Stimulated activated CD4-positive, alpha-beta T cell treated with anti-CD3 and anti-CD28 coated beads, TNF-alpha, amount 100 ng/mL, for 48 hours (primary cell): ENCODE data around the gene MIPEP.

Experiments used
- DNase-seq, 3 donors: peaks; one replicate each; pipeline ENCODE4 v3.0.0-alpha.2; 2020; ENCODE audit warnings: low read depth in 3 of 3

Gene MIPEP

GRCh38 chr13:23680845-23681669 lies 208.1 kb downstream of the MIPEP start:
- DNase-seq, result no peak
